B cell (primary cell): ENCODE results near the gene DPH1.
A peak's percentile ranks its signal among the peaks of the same experiment; 100 is the strongest.

Experiments
- CTCF ChIP-seq: fragments of 200-600 bp; IDR thresholded peaks from one replicate; pipeline ENCODE4 v1.8.0; 2022; ENCODE audit warnings: antibody characterized with exemption, mild to moderate bottlenecking
- EZH2 ChIP-seq: IDR thresholded peaks from 2 replicates; pipeline ENCODE4 v1.6.1; 2012; ENCODE audit warnings: borderline replicate concordance, low read depth, mild to moderate bottlenecking, moderate library complexity, low read length; ENCODE audit not compliant: insufficient read depth, poor library complexity, severe bottlenecking

- TF ChIP-seq CTCF: no peak
- TF ChIP-seq EZH2: peak; percentile 61
These were observed 28.0 kb downstream of the DPH1 start for GRCh38 chr17:2057760-2058585.
